Right atrium auricular region (tissue), 2 donors: ENCODE results near the gene DENND4A. TPM values are rescaled to one million over a fixed set of nuclear protein-coding genes. Genes with fewer than 3 reads are reported as not detected.

Experiments
- DNase-seq: peaks from one replicate; pipeline ENCODE4 v3.0.0-alpha.2; 2019; ENCODE audit warnings: low spot score
- H3K27ac ChIP-seq, 2 donors: fragments of 200-600 bp; sonication (generic); 1 replicate in 1 of 2; 2 replicates in 1 of 2; pipeline ENCODE4 v1.5.1; 2016 to 2019
- H3K27me3 ChIP-seq, 2 donors: fragments of 200-600 bp; sonication (generic); one replicate each; pipeline versions ENCODE4 v1.5.1 to v1.6.0; 2017 to 2019
- H3K36me3 ChIP-seq: fragments of 200-600 bp; sonication (generic); one replicate; pipeline ENCODE4 v1.5.1; 2016
- H3K4me1 ChIP-seq, 2 donors: fragments of 200-600 bp; sonication (generic); one replicate each; pipeline versions ENCODE4 v1.5.1 to v1.6.0; 2017 to 2019
- H3K4me3 ChIP-seq, 2 donors: fragments of 200-600 bp; sonication (generic); 1 replicate in 1 of 2; 2 replicates in 1 of 2; pipeline ENCODE4 v1.5.1; 2017 to 2019; ENCODE audit warnings: mild to moderate bottlenecking in 1 of 2, moderate library complexity in 1 of 2
- H3K9me3 ChIP-seq, 2 donors: fragments of 200-600 bp; sonication (generic); one replicate each; pipeline ENCODE4 v1.5.1; 2019
- total RNA-seq, 2 donors: library from RNA; depleted of rRNA; stranded (reverse); fragments of >200 nt; gene quantifications; one replicate each; pipeline ENCODE4 v1.1.0, GENCODE V29; 2016
- TF ChIP-seq, protein P1 (sequence below), 2 donors: fragments of 200-600 bp; sonication (generic); IDR thresholded peaks; one replicate each; pipeline ENCODE4 v1.5.1; 2019; ENCODE audit warnings: antibody characterized with exemption in 2 of 2

Gene DENND4A
- total RNA-seq, 2 donors from 2014 or later: 15.2 to 19.4 TPM

DNA sequence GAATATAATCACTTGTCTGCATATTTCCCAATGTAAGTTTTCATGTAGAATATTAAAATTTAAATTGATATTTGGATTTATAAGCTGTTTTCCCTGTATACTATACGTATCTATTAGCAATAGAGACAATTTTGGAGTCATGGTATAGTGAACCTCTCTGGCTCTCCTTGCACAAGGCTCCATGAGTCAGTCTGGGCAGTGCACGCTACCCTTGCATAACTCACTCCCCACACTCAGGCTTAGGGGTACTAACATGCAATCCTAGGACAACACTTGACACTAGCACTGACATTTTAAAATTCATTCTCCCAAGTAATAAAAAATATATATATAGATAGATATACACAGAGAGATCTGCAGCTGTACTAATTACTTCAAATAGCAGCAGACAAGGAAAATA lies 131.2 kb downstream of the DENND4A start:
- no peak overlapping the region for H3K4me3 ChIP-seq
- H3K27me3 ChIP-seq: no peaks in the 10 kb centered on the region
- no peaks in the 10 kb centered on the region for H3K4me1 ChIP-seq
- no peaks in the 10 kb centered on the region for H3K9me3 ChIP-seq
- peaks cover 12% of the 10 kb centered on the region for H3K36me3 ChIP-seq
- no peak for DNase-seq
- H3K27ac ChIP-seq: no peak overlapping the region
- TF ChIP-seq, protein P1, sequence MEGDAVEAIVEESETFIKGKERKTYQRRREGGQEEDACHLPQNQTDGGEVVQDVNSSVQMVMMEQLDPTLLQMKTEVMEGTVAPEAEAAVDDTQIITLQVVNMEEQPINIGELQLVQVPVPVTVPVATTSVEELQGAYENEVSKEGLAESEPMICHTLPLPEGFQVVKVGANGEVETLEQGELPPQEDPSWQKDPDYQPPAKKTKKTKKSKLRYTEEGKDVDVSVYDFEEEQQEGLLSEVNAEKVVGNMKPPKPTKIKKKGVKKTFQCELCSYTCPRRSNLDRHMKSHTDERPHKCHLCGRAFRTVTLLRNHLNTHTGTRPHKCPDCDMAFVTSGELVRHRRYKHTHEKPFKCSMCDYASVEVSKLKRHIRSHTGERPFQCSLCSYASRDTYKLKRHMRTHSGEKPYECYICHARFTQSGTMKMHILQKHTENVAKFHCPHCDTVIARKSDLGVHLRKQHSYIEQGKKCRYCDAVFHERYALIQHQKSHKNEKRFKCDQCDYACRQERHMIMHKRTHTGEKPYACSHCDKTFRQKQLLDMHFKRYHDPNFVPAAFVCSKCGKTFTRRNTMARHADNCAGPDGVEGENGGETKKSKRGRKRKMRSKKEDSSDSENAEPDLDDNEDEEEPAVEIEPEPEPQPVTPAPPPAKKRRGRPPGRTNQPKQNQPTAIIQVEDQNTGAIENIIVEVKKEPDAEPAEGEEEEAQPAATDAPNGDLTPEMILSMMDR (IDR thresholded peaks at IDR 0.05): no peak

- no peak overlapping the region for H3K27ac ChIP-seq
- DNase-seq: no peak
- no peak overlapping the region for H3K4me3 ChIP-seq
- H3K4me1 ChIP-seq: no peaks in the 10 kb centered on the region
- peaks cover 9% of the 10 kb centered on the region for H3K36me3 ChIP-seq
- no peaks in the 10 kb centered on the region for H3K9me3 ChIP-seq
- TF ChIP-seq, protein P1 (IDR thresholded peaks at IDR 0.05): no peak
- H3K27me3 ChIP-seq: no peaks in the 10 kb centered on the region
These were observed 132.5 kb downstream of the DENND4A start for GRCh38 chr15:65659502-65660052.

GRCh38 chr15:65655457-65655856 lies 136.6 kb downstream of the DENND4A start:
- peaks cover 0 to 12% of the 10 kb centered on the region in 2 donors for H3K4me1 ChIP-seq
- no peaks in the 10 kb centered on the region for H3K9me3 ChIP-seq
- peaks cover 6% of the 10 kb centered on the region for H3K36me3 ChIP-seq
- H3K4me3 ChIP-seq: no peak overlapping the region
- no peak for DNase-seq
- H3K27me3 ChIP-seq: no peaks in the 10 kb centered on the region
- H3K27ac ChIP-seq: no peak overlapping the region
- TF ChIP-seq, protein P1 (IDR thresholded peaks at IDR 0.05): no peak

DNA sequence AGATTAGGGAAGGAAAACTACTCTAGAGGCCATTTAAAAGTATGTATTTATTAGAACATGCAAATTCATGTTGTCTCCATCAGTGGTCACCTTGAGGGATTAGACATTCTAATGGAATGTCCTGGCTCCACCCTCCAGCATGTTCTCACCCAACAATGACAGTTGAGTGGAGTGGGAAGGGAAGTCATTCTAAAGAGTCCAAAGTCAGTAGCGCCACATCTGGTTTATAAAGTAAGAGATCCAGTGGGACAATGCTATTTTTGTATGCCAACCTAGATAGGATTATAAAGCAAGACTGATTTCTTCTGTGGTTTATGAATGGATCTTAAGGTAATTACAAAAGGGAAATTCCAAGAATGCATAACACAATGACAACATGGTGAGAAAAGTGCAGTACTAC lies 137.1 kb downstream of the DENND4A start:
- TF ChIP-seq, protein P1 (IDR thresholded peaks at IDR 0.05): no peak
- Histone ChIP-seq H3K27ac (no peak overlapping the region), H3K4me1 (peaks cover 0 to 12% of the 10 kb centered on the region in 2 donors), H3K9me3 (no peaks in the 10 kb centered on the region), H3K27me3 (no peaks in the 10 kb centered on the region), H3K36me3 (peaks cover 2% of the 10 kb centered on the region), H3K4me3 (no peak overlapping the region)
- DNase-seq: no peak

- no peak overlapping the region for H3K27ac ChIP-seq
- H3K4me1 ChIP-seq: peaks cover 0 to 12% of the 10 kb centered on the region in 2 donors
- no peak for DNase-seq
- H3K27me3 ChIP-seq: no peaks in the 10 kb centered on the region
- no peaks in the 10 kb centered on the region for H3K9me3 ChIP-seq
- H3K4me3 ChIP-seq: no peak overlapping the region
- H3K36me3 ChIP-seq: no peaks in the 10 kb centered on the region
- TF ChIP-seq, protein P1 (IDR thresholded peaks at IDR 0.05): no peak
These were observed 138.1 kb downstream of the DENND4A start for GRCh38 chr15:65653801-65654521.
